SH-SY5Y (cell line): ENCODE data around the gene TIAM2.

Experiments used
- GATA2 ChIP-seq: IDR thresholded peaks from 2 replicates; pipeline ENCODE4 v1.6.1; 2011; ENCODE audit warnings: mild to moderate bottlenecking, low read depth, low read length
- GATA3 ChIP-seq: IDR thresholded peaks from 2 replicates; pipeline ENCODE4 v1.6.1; 2011; ENCODE audit warnings: low read depth, mild to moderate bottlenecking, low read length, moderate library complexity

DNA sequence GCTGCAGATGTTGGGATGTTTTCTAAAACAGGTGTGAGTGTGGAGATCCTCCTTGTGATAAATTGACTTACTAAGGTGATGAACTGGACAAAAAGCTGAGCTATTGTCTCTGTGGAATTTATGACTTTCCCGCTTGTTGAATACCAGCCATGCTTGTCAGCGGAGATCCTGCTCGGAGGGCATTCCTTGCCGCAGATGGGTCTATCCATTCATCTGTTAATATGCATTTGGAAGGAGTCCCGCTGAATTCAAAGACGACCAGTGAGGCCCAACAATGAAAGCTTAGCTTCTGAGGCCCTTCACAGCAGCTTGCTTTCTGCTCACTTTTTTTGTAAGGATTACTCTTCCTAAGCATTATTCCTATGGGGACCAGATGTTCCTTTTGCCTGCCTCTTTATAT, 124.9 kb downstream of the TIAM2 start:
- no peak for TF ChIP-seq GATA2
- TF ChIP-seq GATA3 = no peak
